GM12875 (cell line): ENCODE results near the gene CD8B.

Experiments
- H3K4me3 ChIP-seq: one replicate; pipeline ENCODE4 v1.5.1; 2011; ENCODE audit warnings: low read depth, low read length, control low read depth
- CTCF ChIP-seq: IDR thresholded peaks from 2 replicates; pipeline ENCODE4 v1.5.1; 2011; ENCODE audit warnings: low read depth, mild to moderate bottlenecking, control low read depth, inconsistent platforms, low read length, moderate library complexity, borderline replicate concordance; ENCODE audit not compliant: insufficient read depth

CD8B gene

GRCh38 chr2:86789687-86790133 is 72.0 kb downstream of the CD8B start:
- TF ChIP-seq CTCF: no peak
- H3K4me3 ChIP-seq: no peak overlapping the region

GRCh38 chr2:86788881-86789686 is 72.6 kb downstream of the CD8B start:
- no peak overlapping the region for H3K4me3 ChIP-seq
- no peak for TF ChIP-seq CTCF

GRCh38 chr2:86788165-86788564 is 73.5 kb downstream of the CD8B start:
- TF ChIP-seq CTCF: no peak

GRCh38 chr2:86787736-86788135 is 74.0 kb downstream of the CD8B start:
- TF ChIP-seq CTCF: no peak
- H3K4me3 ChIP-seq: no peak overlapping the region

More at GRCh38 chr2:86788165-86788564, 73.5 kb downstream of the CD8B start:
- no peak overlapping the region for H3K4me3 ChIP-seq

GRCh38 chr2:86786001-86786536 is 75.6 kb downstream of the CD8B start:
- H3K4me3 ChIP-seq: no peak overlapping the region
- TF ChIP-seq CTCF: no peak

GRCh38 chr2:86785456-86785855 is 76.2 kb downstream of the CD8B start:
- no peak for TF ChIP-seq CTCF

More at GRCh38 chr2:86785456-86785855, 76.2 kb downstream of the CD8B start:
- H3K4me3 ChIP-seq: no peak overlapping the region
